Measurements from ENCODE around the gene NTSR1. TPM values are rescaled to one million over a fixed set of nuclear protein-coding genes. Genes with fewer than 3 reads are reported as not detected.
A peak's percentile ranks its signal among the peaks of the same experiment; 100 is the strongest.

The NTSR1 gene
- total RNA-seq (10 to 100 TPM in 1 of 5 donors, not detected in 4; 15.9 TPM), polyA plus RNA-seq (under 1 TPM in 2 of 3 donors, not detected in 1; 0.06 to 0.28 TPM)
- long read RNA-seq, donor 1: 0 reads
- long read RNA-seq, donor 2, full-length matches to known transcripts: 2 of 2 reads
- long read RNA-seq, donor 2, partial matches to known transcripts: 0 of 2 reads
- long read RNA-seq, donor 2, other reads (novel, unspliced or antisense): 0 of 2 reads
- long read RNA-seq, donor 3: 0 reads
- long read RNA-seq, donor 4: 0 reads
- long read RNA-seq, donor 5: 0 reads
- long read RNA-seq, donor 6: 0 reads
- long read RNA-seq, donor 7: 0 reads
- long read RNA-seq, donor 8: 0 reads
- long read RNA-seq, donor 9: 0 reads
- long read RNA-seq, donor 10: 0 reads

DNA sequence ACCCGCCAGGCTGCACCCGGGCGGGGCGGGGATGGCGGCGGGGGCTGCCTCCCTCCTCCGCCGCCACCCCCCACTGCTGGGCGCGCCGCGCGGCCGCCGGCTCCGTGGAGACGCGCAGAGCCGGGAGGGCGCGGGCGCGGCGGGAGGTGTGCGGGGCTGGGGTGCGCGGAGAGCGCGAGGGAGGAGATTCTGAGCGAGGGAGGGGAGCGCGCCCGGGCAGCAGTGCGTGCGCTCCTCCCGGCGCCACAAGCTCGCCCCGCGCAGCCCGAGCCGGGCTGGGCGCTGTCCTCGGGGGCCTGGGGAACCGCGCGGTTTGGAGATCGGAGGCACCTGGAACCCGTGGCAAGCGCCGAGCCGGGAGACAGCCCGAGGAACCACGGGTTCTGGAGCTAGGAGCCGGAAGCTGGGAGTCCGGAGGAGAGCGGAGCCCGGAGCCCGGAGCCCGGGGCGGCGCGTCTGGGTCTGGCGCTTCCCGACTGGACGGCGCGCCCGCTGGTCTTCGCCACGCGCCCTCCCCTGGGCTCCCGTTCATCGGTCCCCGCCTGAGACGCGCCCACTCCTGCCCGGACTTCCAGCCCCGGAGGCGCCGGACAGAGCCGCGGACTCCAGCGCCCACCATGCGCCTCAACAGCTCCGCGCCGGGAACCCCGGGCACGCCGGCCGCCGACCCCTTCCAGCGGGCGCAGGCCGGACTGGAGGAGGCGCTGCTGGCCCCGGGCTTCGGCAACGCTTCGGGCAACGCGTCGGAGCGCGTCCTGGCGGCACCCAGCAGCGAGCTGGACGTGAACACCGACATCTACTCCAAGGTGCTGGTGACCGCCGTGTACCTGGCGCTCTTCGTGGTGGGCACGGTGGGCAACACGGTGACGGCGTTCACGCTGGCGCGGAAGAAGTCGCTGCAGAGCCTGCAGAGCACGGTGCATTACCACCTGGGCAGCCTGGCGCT, at the start of gene NTSR1:
TSS of gene NTSR1 (plus strand) at position 246 of the 946 bp plus-strand sequence. CDS start at position 618, 372 bp downstream.
- no peaks in the 10 kb centered on the region for H3K36me3 ChIP-seq
- H3K4me3 ChIP-seq: peak within 1 kb of the TSS in 3 of 4 donors; percentile 3 to 33 (median 32)
- H3K4me1 ChIP-seq: peaks cover 18 to 49% (median 37%) of the 10 kb centered on the region in 4 donors
- no peak for DNase-seq
- no peaks in the 10 kb centered on the region for H3K9me3 ChIP-seq
- 9 to 22% (median 12%) methylated on average over 38 to 124 of the region's 124 CpGs for WGBS, 5 donors
- intact Hi-C loops (cut with DNase I; ENCODE audit: low total_unique reads): no loop called here
- no peak within 1 kb of the TSS for H3K27ac ChIP-seq
- peaks cover 24 to 87% (median 47%) of the 10 kb centered on the region in 3 donors for H3K27me3 ChIP-seq
- TF ChIP-seq POLR2A (IDR thresholded peaks at IDR 0.05): no peak
- TF ChIP-seq, protein P1, sequence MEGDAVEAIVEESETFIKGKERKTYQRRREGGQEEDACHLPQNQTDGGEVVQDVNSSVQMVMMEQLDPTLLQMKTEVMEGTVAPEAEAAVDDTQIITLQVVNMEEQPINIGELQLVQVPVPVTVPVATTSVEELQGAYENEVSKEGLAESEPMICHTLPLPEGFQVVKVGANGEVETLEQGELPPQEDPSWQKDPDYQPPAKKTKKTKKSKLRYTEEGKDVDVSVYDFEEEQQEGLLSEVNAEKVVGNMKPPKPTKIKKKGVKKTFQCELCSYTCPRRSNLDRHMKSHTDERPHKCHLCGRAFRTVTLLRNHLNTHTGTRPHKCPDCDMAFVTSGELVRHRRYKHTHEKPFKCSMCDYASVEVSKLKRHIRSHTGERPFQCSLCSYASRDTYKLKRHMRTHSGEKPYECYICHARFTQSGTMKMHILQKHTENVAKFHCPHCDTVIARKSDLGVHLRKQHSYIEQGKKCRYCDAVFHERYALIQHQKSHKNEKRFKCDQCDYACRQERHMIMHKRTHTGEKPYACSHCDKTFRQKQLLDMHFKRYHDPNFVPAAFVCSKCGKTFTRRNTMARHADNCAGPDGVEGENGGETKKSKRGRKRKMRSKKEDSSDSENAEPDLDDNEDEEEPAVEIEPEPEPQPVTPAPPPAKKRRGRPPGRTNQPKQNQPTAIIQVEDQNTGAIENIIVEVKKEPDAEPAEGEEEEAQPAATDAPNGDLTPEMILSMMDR (IDR thresholded peaks at IDR 0.05): no peak
- TF ChIP-seq POLR2AphosphoS5 (IDR thresholded peaks at IDR 0.05): no peak
- no peak for TF ChIP-seq EP300 (IDR thresholded peaks at IDR 0.05)

DNA sequence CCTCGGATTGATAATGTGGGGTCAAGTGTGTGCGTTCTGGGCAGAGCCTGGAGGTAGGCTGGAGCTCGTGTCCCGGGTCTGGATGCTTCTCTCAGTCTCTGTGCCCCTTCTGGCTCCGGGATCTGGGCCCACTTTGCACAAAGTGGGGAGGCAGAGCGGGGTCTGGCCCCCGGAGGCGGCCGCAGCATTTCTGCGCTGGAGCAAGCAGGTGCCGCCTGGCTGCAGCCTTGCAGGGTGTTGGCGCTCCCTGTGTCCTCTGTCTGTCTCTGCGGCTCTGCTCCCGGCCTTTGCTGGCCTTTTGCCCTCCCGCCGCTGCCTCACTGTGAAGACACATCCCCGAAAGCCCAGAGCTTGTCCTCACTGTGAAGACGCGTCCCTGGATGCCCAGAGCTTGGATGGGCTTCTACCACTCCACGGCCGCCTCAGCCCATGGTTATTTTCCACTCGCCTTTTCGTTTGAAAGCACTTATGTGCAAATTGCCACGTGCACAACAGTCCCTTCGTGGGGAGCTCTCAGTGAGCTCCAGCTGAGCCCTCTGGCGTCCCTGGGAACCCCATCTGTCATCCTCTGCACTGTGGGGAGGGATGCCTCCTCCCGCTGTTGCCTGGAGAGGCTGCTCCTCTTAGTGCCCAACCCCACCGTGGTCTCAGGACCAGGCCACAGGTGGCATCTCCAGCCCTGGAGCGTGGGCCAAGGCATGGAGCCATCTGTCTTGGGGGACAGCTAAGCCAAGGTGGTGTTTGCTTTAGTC, 49.0 kb upstream of the NTSR1 start:
- no peak for TF ChIP-seq POLR2A (IDR thresholded peaks at IDR 0.05)
- TF ChIP-seq, protein P1 (IDR thresholded peaks at IDR 0.05): no peak
- no peak for TF ChIP-seq EP300 (IDR thresholded peaks at IDR 0.05)
- no peak for TF ChIP-seq POLR2AphosphoS5 (IDR thresholded peaks at IDR 0.05)
- Histone ChIP-seq H3K27me3 (peaks cover 0 to 4% (median 0%) of the 10 kb centered on the region in 3 donors), H3K4me3 (no peak overlapping the region), H3K36me3 (peaks cover 0 to 56% (median 43%) of the 10 kb centered on the region in 4 donors), H3K27ac (no peak overlapping the region), H3K9me3 (no peaks in the 10 kb centered on the region), H3K4me1 (peaks cover 0 to 13% (median 8%) of the 10 kb centered on the region in 4 donors)
- intact Hi-C loops (cut with DNase I; ENCODE audit: low total_unique reads): no loop called here
- DNase-seq: no peak
- WGBS, 5 donors: 91 to 93% (median 92%) methylated on average over 20 to 29 of the region's 29 CpGs

DNA sequence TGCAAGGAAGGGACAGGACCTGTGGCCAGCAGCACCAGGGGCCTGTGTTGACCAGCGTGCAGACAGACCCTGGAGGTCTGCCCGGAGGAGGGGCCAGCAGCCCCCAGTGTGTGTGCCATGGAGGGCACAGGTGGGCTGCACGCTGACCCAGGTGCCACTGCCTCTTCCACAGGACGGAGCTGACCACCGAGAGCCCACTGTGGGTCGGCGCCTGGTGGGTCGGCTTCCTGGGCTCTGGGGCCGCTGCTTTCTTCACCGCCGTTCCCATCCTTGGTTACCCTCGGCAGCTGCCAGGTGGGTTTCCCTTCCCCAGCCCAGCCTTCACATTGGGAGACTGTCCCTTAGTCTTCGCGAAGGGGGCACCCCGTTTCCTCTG, 48.4 kb upstream of the NTSR1 start:
- Histone ChIP-seq H3K27ac (no peak overlapping the region), H3K36me3 (peaks cover 0 to 56% (median 43%) of the 10 kb centered on the region in 4 donors), H3K27me3 (peaks cover 0 to 4% (median 0%) of the 10 kb centered on the region in 3 donors), H3K4me3 (no peak overlapping the region), H3K4me1 (peaks cover 0 to 13% (median 8%) of the 10 kb centered on the region in 4 donors), H3K9me3 (no peaks in the 10 kb centered on the region)
- WGBS, 5 donors: 86 to 95% (median 94%) methylated on average over 4 to 15 of the region's 15 CpGs
- no peak for TF ChIP-seq EP300 (IDR thresholded peaks at IDR 0.05)
- TF ChIP-seq, protein P1 (IDR thresholded peaks at IDR 0.05): no peak
- TF ChIP-seq POLR2A (IDR thresholded peaks at IDR 0.05): no peak
- TF ChIP-seq POLR2AphosphoS5 (IDR thresholded peaks at IDR 0.05): no peak
- no peak for DNase-seq
- intact Hi-C loops (cut with DNase I; ENCODE audit: low total_unique reads): no loop called here
